Immature natural killer cell (primary cell): ENCODE results near the gene ACER3. TPM values are rescaled to one million over a fixed set of nuclear protein-coding genes. Genes with fewer than 3 reads are reported as not detected.
"Not testable (repeated sequence)": the region's sequence is repeated elsewhere in the genome, so short reads cannot be mapped to it uniquely, and the experiment has no call there.

Source experiments
- DNase-seq, 3 donors: peaks; one replicate each; pipeline ENCODE4 v3.0.0; 2022; ENCODE audit warnings: mixed read lengths in 1 of 3
- H3K27ac Mint-ChIP-seq, 6 donors: one replicate each; pipeline ENCODE4 v1.8.0; 2020; ENCODE audit warnings: mixed read lengths in 6 of 6, mild to moderate bottlenecking in 5 of 6, inconsistent platforms in 4 of 6, moderate library complexity in 3 of 6
- H3K27me3 Mint-ChIP-seq, 3 donors: one replicate each; pipeline ENCODE4 v1.8.0; 2020 to 2021; ENCODE audit warnings: low read depth in 3 of 3, mild to moderate bottlenecking in 3 of 3, mixed read lengths in 3 of 3, moderate library complexity in 3 of 3, inconsistent platforms in 1 of 3
- H3K36me3 Mint-ChIP-seq, 3 donors: one replicate each; pipeline ENCODE4 v1.8.0; 2020; ENCODE audit warnings: mixed read lengths in 3 of 3, inconsistent platforms in 2 of 3, mild to moderate bottlenecking in 2 of 3
- H3K4me1 Mint-ChIP-seq, 2 donors: one replicate each; pipeline ENCODE4 v1.8.0; 2020; ENCODE audit warnings: inconsistent platforms in 2 of 2, mild to moderate bottlenecking in 2 of 2, mixed read lengths in 2 of 2, moderate library complexity in 1 of 2
- H3K4me3 Mint-ChIP-seq, 5 donors: one replicate each; pipeline ENCODE4 v1.8.0; 2020; ENCODE audit warnings: mild to moderate bottlenecking in 5 of 5, mixed read lengths in 5 of 5, inconsistent platforms in 3 of 5, moderate library complexity in 3 of 5
- H3K9me3 Mint-ChIP-seq, 6 donors: one replicate each; pipeline ENCODE4 v1.8.0; 2020; ENCODE audit warnings: mild to moderate bottlenecking in 6 of 6, mixed read lengths in 6 of 6, inconsistent platforms in 4 of 6, moderate library complexity in 3 of 6
- polyA plus RNA-seq, 3 donors: library from polyadenylated mRNA; unstranded; fragments of 300-500 nt; fragmentation: Illumina TruSeq; gene quantifications; one replicate each; pipeline ENCODE4 v1.2.3, GENCODE V29; 2021

Gene ACER3
- polyA plus RNA-seq, 3 donors from 2014 or later = 3.3 to 8.4 (median 5.3) TPM

GRCh38 chr11:76980196-76980595 is 119.5 kb downstream of the ACER3 start:
- H3K4me1 Mint-ChIP-seq = no peaks in the 10 kb centered on the region

DNA sequence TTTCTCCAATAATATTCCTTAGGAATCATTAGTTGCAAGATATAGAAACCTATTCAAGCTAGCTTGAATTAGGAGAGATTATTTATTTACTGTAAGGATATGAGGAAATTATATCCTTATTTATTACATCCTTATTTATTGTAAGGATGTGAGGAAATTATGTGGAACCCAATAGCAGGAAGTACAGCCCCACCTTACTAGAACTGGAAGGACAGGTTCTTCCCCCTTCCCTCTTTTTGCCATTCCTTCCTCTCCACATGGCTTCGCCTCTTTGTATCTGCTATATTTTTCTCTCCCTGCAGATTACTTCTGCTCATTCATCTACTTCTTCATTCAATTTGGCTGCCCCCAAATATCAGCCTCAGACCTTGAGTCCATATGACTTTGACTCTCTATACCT is 124.0 kb downstream of the ACER3 start:
- Mint-ChIP-seq H3K9me3 (no peaks in the 10 kb centered on the region), H3K27ac (no peak overlapping the region), H3K4me3 (no peak overlapping the region)

More at GRCh38 chr11:76980196-76980595, 119.5 kb downstream of the ACER3 start:
- Mint-ChIP-seq H3K27ac (no peak overlapping the region), H3K4me3 (no peak overlapping the region), H3K36me3 (peaks cover 0 to 10% (median 3%) of the 10 kb centered on the region in 3 donors), H3K27me3 (no peaks in the 10 kb centered on the region), H3K9me3 (no peaks in the 10 kb centered on the region)
- no peak for DNase-seq

GRCh38 chr11:76987203-76987602 is 126.5 kb downstream of the ACER3 start:
- Mint-ChIP-seq H3K9me3 (no peaks in the 10 kb centered on the region), H3K36me3 (peaks cover 9 to 23% (median 18%) of the 10 kb centered on the region in 3 donors), H3K4me1 (no peaks in the 10 kb centered on the region), H3K27me3 (no peaks in the 10 kb centered on the region), H3K4me3 (no peak overlapping the region), H3K27ac (no peak overlapping the region)
- no peak for DNase-seq

More for the DNA sequence above, 124.0 kb downstream of the ACER3 start:
- no peak for DNase-seq
- Mint-ChIP-seq H3K4me1 (no peaks in the 10 kb centered on the region), H3K36me3 (peaks cover 9 to 23% (median 10%) of the 10 kb centered on the region in 3 donors), H3K27me3 (no peaks in the 10 kb centered on the region)

- H3K27ac Mint-ChIP-seq = no peak overlapping the region
- H3K4me3 Mint-ChIP-seq = no peak overlapping the region
- no peak for DNase-seq
- H3K9me3 Mint-ChIP-seq = no peaks in the 10 kb centered on the region
- no peaks in the 10 kb centered on the region for H3K27me3 Mint-ChIP-seq
- peaks cover 9 to 21% (median 20%) of the 10 kb centered on the region in 3 donors for H3K36me3 Mint-ChIP-seq
- H3K4me1 Mint-ChIP-seq = no peaks in the 10 kb centered on the region
These were observed 129.9 kb downstream of the ACER3 start for GRCh38 chr11:76990628-76991027.

DNA sequence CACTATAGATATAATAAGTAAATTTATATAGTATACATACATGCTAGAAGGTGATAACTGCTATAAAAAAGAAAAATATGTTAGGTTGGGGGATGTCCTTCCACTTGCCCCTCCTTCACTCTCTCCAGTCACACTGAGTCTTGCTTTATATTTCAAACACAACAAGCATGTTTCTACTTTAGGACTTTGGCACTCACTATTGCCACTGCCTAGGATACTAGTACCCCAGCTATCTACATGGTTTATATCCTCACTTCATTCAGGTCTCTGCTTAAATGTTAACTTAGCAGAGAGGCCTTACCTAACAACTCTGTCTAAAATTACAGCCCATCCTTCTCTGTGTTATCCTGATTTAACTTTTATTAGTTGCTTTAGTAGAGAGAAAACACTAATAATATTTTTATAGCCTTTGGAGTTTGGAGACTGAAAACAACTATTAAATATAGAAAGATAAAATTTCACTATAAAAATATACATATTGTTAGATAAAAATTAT is 134.4 kb downstream of the ACER3 start:
- Mint-ChIP-seq H3K27me3 (no peaks in the 10 kb centered on the region), H3K9me3 (no peaks in the 10 kb centered on the region), H3K4me1 (peaks cover 13% of the 10 kb centered on the region in 2 donors), H3K36me3 (peaks cover 4 to 14% (median 7%) of the 10 kb centered on the region in 3 donors), H3K27ac (no peak overlapping the region), H3K4me3 (no peak overlapping the region)
- DNase-seq = no peak

DNA sequence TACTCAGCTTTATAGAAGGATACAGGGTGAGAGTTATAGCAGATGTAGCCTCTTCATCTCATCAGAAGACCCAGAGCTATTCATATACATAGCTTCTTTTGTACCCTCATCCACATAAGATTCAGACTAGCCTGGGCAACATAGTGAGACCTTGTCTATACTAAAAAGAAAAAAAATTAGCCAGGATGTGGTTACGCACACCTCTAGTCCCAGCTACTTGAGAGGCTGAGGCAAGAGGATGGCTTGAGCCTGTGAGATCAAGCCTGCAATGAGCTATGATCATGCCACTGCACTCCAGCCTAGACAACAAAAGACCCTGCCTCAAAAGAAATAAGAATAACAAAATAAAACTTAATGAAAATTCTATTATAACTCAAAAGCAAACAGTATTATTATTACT is 136.8 kb downstream of the ACER3 start:
- Mint-ChIP-seq H3K27me3 (no peaks in the 10 kb centered on the region), H3K36me3 (peaks cover 4 to 10% (median 9%) of the 10 kb centered on the region in 3 donors), H3K9me3 (no peaks in the 10 kb centered on the region), H3K27ac (no peak overlapping the region), H3K4me3 (no peak overlapping the region), H3K4me1 (peaks cover 13% of the 10 kb centered on the region in 2 donors)
- peak in 1 of 3 donors; percentile 19 for DNase-seq

DNA sequence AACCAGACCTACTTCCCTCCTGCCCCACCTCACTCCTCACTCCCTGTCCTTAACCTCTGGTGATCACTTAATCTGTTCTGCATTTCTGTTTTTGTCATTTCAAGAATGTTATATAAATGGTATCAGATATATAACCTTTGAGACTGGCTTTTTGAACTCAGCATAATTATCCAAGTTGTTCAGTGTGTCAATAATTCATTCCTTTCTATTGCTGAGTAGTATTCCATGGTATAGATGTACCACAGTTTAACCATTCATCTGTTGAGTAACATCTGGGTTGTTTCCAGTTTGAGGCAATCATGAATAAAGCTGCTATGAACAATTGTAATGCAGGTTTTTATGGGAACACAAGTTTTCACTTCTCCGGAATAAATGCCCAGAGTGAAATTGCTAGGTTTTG is 138.9 kb downstream of the ACER3 start:
- Mint-ChIP-seq H3K4me3 (no peak overlapping the region), H3K4me1 (peaks cover 13% of the 10 kb centered on the region in 2 donors), H3K27ac (no peak overlapping the region), H3K36me3 (peaks cover 4 to 12% (median 12%) of the 10 kb centered on the region in 3 donors), H3K9me3 (no peaks in the 10 kb centered on the region), H3K27me3 (no peaks in the 10 kb centered on the region)
- DNase-seq = no peak

DNA sequence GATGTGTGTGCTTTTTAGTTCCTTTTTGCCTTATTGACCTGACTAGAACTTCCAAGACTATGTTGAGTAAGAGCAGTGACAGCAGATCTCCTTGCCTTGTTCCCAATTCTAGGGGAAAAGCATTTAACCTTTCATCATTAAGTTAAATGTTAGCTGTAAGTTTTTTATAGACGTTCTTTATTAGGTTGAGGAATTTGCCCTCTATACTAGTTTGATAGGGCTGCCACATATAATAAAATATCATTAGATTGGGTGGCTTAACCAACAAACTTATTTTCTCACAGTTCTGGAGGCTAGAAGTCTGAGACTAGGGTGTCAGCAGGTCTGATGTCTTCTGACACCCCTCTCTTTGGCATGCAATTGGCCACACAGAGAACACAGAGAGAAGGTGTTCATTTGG is 140.9 kb downstream of the ACER3 start:
- Mint-ChIP-seq H3K4me3 (no peak overlapping the region), H3K36me3 (peaks cover 4 to 17% (median 12%) of the 10 kb centered on the region in 3 donors), H3K4me1 (peaks cover 13% of the 10 kb centered on the region in 2 donors), H3K27me3 (no peaks in the 10 kb centered on the region), H3K9me3 (no peaks in the 10 kb centered on the region), H3K27ac (no peak overlapping the region)
- DNase-seq = no peak

DNA sequence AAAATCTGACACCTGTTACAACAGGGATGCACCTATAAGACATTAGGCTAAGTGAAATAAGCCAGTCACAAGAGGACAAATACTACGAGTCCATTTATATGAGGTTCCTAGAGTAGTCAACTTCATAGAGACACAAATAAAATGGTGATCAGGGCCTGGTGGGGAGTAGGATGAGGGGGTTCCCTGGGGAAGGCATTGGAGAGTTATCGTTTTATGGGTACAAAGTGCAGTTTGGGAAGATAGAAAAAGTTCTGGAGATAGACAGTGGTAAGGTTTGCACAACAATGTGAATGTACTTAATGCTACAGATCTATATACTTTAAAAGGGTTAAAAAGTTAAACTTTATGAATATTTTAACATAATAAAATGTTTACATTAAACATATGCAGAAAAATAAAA is 142.1 kb downstream of the ACER3 start:
- peaks cover 3 to 5% of the 10 kb centered on the region in 2 donors for H3K4me1 Mint-ChIP-seq

GRCh38 chr11:77003963-77004362 is 143.2 kb downstream of the ACER3 start:
- Mint-ChIP-seq H3K4me3 (no peak overlapping the region), H3K36me3 (peaks cover 4 to 21% (median 16%) of the 10 kb centered on the region in 3 donors), H3K9me3 (no peaks in the 10 kb centered on the region), H3K27me3 (peaks cover 0 to 2% (median 0%) of the 10 kb centered on the region in 3 donors), H3K4me1 (no peaks in the 10 kb centered on the region), H3K27ac (no peak overlapping the region)
- no peak for DNase-seq

More for the DNA sequence above, 142.1 kb downstream of the ACER3 start:
- Mint-ChIP-seq H3K4me3 (no peak overlapping the region), H3K9me3 (no peaks in the 10 kb centered on the region), H3K27me3 (peaks cover 0 to 2% (median 0%) of the 10 kb centered on the region in 3 donors), H3K27ac (no peak overlapping the region), H3K36me3 (peaks cover 4 to 18% (median 12%) of the 10 kb centered on the region in 3 donors)
- DNase-seq = no peak

DNA sequence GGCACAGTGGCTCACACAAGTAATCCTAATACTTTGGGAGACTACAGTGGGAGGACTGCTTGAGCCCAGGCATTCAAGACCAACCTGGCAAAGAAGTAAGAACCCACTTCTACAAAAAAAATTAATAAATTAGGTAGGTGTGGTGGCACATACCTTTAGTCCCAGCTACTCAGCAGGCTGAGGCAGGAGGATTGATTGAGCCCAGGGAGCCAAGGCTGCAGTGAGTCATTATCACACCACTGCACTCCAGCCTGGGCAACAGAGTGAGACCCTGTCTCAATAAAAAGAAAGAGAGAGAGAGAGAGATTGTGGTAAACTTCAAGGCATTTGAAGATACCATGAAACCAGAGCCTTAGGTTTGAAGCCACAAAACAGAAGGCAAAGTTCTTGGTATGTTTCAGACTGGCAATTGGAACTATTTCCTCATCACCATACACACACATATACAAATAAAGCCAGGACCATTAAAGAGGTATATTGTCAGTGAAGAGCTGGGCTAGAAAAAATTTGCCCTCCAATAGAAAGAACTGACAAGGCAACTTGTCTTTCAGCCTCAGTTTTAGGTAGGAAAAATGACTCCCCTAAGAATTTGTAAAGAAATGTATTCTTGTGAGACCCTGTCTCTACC is 148.9 kb downstream of the ACER3 start:
- Mint-ChIP-seq H3K4me1 (no peaks in the 10 kb centered on the region), H3K27me3 (peaks cover 0 to 2% (median 0%) of the 10 kb centered on the region in 3 donors), H3K27ac (no peak overlapping the region), H3K36me3 (peaks cover 5 to 18% (median 13%) of the 10 kb centered on the region in 3 donors), H3K4me3 (no peak overlapping the region), H3K9me3 (no peaks in the 10 kb centered on the region)
- DNase-seq = no peak

GRCh38 chr11:77014669-77015068 is 154.0 kb downstream of the ACER3 start:
- Mint-ChIP-seq H3K4me3 (no peak overlapping the region), H3K4me1 (no peaks in the 10 kb centered on the region), H3K27me3 (peaks cover 0 to 2% (median 0%) of the 10 kb centered on the region in 3 donors), H3K27ac (no peak overlapping the region), H3K9me3 (no peaks in the 10 kb centered on the region), H3K36me3 (peaks cover 3 to 31% (median 19%) of the 10 kb centered on the region in 3 donors)
- DNase-seq = no peak

GRCh38 chr11:77018396-77018924 is 157.7 kb downstream of the ACER3 start:
- H3K9me3 Mint-ChIP-seq, H3K4me3 Mint-ChIP-seq, H3K27me3 Mint-ChIP-seq, H3K27ac Mint-ChIP-seq, H3K4me1 Mint-ChIP-seq, DNase-seq: not testable (repeated sequence)
- H3K36me3 Mint-ChIP-seq = peaks cover 11 to 28% (median 26%) of the 10 kb centered on the region in 3 donors

GRCh38 chr11:77019976-77020595 is 159.4 kb downstream of the ACER3 start:
- Mint-ChIP-seq H3K36me3 (peaks cover 11 to 28% (median 26%) of the 10 kb centered on the region in 3 donors), H3K4me3 (no peak overlapping the region), H3K27me3 (peaks cover 0 to 2% (median 0%) of the 10 kb centered on the region in 3 donors), H3K4me1 (no peaks in the 10 kb centered on the region), H3K9me3 (no peaks in the 10 kb centered on the region), H3K27ac (no peak overlapping the region)
- no peak for DNase-seq
